OCI-LY3 (cell line): ENCODE measurements around the gene NAPB.

Experiments used
- CTCF ChIP-seq: fragments of 200-600, 300-600 bp; sonication (generic); IDR thresholded peaks from 2 replicates; pipeline ENCODE4 v1.5.1; 2014; ENCODE audit warnings: antibody characterized with exemption, low read length, low read depth
- EZH2phosphoT487 ChIP-seq: fragments of 200-600 bp; shearing (Covaris generic); IDR thresholded peaks from 2 replicates; pipeline ENCODE4 v1.6.1; 2018; ENCODE audit warnings: antibody characterized with exemption, mixed run types, low read depth

GRCh38 chr20:23370873-23371272, 50.4 kb downstream of the NAPB start:
- TF ChIP-seq EZH2phosphoT487, result no peak
- no peak for TF ChIP-seq CTCF
